IMR-90 (cell line): ENCODE measurements around the gene PPP2R2D. TPM values are rescaled to one million over a fixed set of nuclear protein-coding genes. Genes with fewer than 3 reads are reported as not detected.

Experiments
- ATAC-seq: fragments of 200-7000 bp; cut with Tn5 transposase; 2 replicates; pipeline ENCODE4 v1.9.1; 2020; ENCODE audit warnings: low read depth, mild to moderate bottlenecking, moderate library complexity
- BruUV-seq: library from RNA; stranded (reverse); fragments of 400-500 nt; replicated peaks from 2 replicates; lab custom pipeline; 2021; lab: Mats Ljungman, UMichigan
- CTCF ChIA-PET: fragments of 300-600 bp; formaldehyde crosslinking; extraction: SDS; loops from one replicate; lab custom pipeline; 2021; ENCODE audit warnings: antibody characterized with exemption; lab: Yijun Ruan, JAX
- POLR2A ChIA-PET: fragments of 300-600 bp; sonication (Branson Sonifier 250); formaldehyde crosslinking; loops from one replicate; lab custom pipeline; 2022; ENCODE audit warnings: antibody characterized with exemption; ENCODE audit not compliant: unreplicated experiment; lab: Charles Lee
- DNase-seq: peaks from one replicate; pipeline ENCODE4 v3.0.0; 2013
- H2AFZ ChIP-seq: replicated peaks from 2 replicates; pipeline ENCODE3; 2013; ENCODE audit warnings: low read length, mild to moderate bottlenecking; ENCODE audit not compliant: poor library complexity
- H2AK5ac ChIP-seq: 2 replicates; pipeline ENCODE4 v1.6.1; 2013; ENCODE audit warnings: low read depth, low read length, inconsistent platforms
- H2AK9ac ChIP-seq: replicated peaks from 2 replicates; pipeline ENCODE3; 2013; ENCODE audit warnings: mild to moderate bottlenecking, low read depth, low read length, moderate library complexity; ENCODE audit not compliant: poor library complexity
- H2BK120ac ChIP-seq: 2 replicates; pipeline ENCODE4 v1.6.1; 2013; ENCODE audit warnings: low read depth, low read length, inconsistent platforms
- H2BK15ac ChIP-seq: 3 replicates; pipeline ENCODE4 v1.6.1; 2013; ENCODE audit warnings: low read depth, low read length, inconsistent platforms
- H2BK20ac ChIP-seq: 2 replicates; pipeline ENCODE4 v1.6.1; 2013; ENCODE audit warnings: low read depth, mild to moderate bottlenecking, inconsistent platforms, low read length, moderate library complexity
- H2BK5ac ChIP-seq: 2 replicates; pipeline ENCODE4 v1.6.1; 2013; ENCODE audit warnings: mild to moderate bottlenecking, low read depth, low read length, inconsistent platforms; ENCODE audit not compliant: poor library complexity, severe bottlenecking
- H3K14ac ChIP-seq: replicated peaks from 2 replicates; pipeline ENCODE4 v1.6.1; 2013; ENCODE audit warnings: low read depth, low read length, inconsistent platforms
- H3K18ac ChIP-seq: 2 replicates; pipeline ENCODE4 v1.6.1; 2013; ENCODE audit warnings: low read depth, low read length, control low read depth
- H3K23ac ChIP-seq: 2 replicates; pipeline ENCODE4 v1.6.1; 2013; ENCODE audit warnings: low read depth, low read length, inconsistent platforms
- H3K27ac ChIP-seq: 2 replicates; pipeline ENCODE4 v1.5.1; 2013; ENCODE audit warnings: mild to moderate bottlenecking, control low read depth, low read length; ENCODE audit not compliant: insufficient read depth
- H3K27me3 ChIP-seq: 2 replicates; pipeline ENCODE4 v1.6.1; 2013; ENCODE audit warnings: low read length; ENCODE audit not compliant: control insufficient read depth, insufficient read depth
- H3K36me3 ChIP-seq: 2 replicates; pipeline ENCODE4 v1.6.1; 2013; ENCODE audit warnings: low read length, mixed read lengths; ENCODE audit not compliant: control insufficient read depth, insufficient read depth
- H3K4ac ChIP-seq: 2 replicates; pipeline ENCODE4 v1.6.1; 2013; ENCODE audit warnings: low read depth, low read length, inconsistent platforms
- H3K4me1 ChIP-seq: 2 replicates; pipeline ENCODE4 v1.6.1; 2013; ENCODE audit warnings: low read length, mixed read lengths; ENCODE audit not compliant: control insufficient read depth, insufficient read depth
- H3K4me2 ChIP-seq: 2 replicates; pipeline ENCODE4 v1.6.1; 2013; ENCODE audit warnings: low read depth, mild to moderate bottlenecking, control low read depth, low read length, moderate library complexity
- H3K4me3 ChIP-seq: 2 replicates; pipeline ENCODE4 v1.5.1; 2013; ENCODE audit warnings: low read depth, mild to moderate bottlenecking, control low read depth, low read length, moderate library complexity; ENCODE audit not compliant: insufficient read depth
- H3K56ac ChIP-seq: 2 replicates; pipeline ENCODE4 v1.6.1; 2013; ENCODE audit warnings: low read length, inconsistent platforms; ENCODE audit not compliant: insufficient read depth; ENCODE audit errors: extremely low read depth
- H3K79me1 ChIP-seq, 2 experiments: 2 replicates each; pipeline ENCODE4 v1.6.1; 2013; ENCODE audit warnings: low read length in 2 of 2, inconsistent platforms in 1 of 2, low read depth in 1 of 2
- H3K9ac ChIP-seq: 2 replicates; pipeline ENCODE4 v1.6.1; 2013; ENCODE audit warnings: low read depth, low read length, control low read depth
- H3K9me1 ChIP-seq: 2 replicates; pipeline ENCODE4 v1.6.1; 2013; ENCODE audit warnings: low read length, inconsistent platforms; ENCODE audit not compliant: insufficient read depth
- H3K9me3 ChIP-seq: 2 replicates; pipeline ENCODE4 v1.6.1; 2013; ENCODE audit warnings: low read length; ENCODE audit not compliant: control insufficient read depth, insufficient read depth
- H4K20me1 ChIP-seq: 2 replicates; pipeline ENCODE4 v1.6.1; 2013; ENCODE audit warnings: low read length, inconsistent platforms; ENCODE audit not compliant: insufficient read depth
- H4K5ac ChIP-seq: 2 replicates; pipeline ENCODE4 v1.6.1; 2013; ENCODE audit warnings: mild to moderate bottlenecking, low read depth, low read length, control low read depth
- H4K8ac ChIP-seq, 2 experiments: 2 replicates each; pipeline ENCODE4 v1.6.1; 2013; ENCODE audit warnings: low read depth in 2 of 2, low read length in 2 of 2, control low read depth in 1 of 2, inconsistent platforms in 1 of 2
- H4K91ac ChIP-seq: 2 replicates; pipeline ENCODE4 v1.6.1; 2013; ENCODE audit warnings: low read depth, low read length, inconsistent platforms; ENCODE audit not compliant: insufficient read depth
- BHLHE40 ChIP-seq: fragments of 150-350 bp; IDR thresholded peaks from 2 replicates; pipeline ENCODE4 v1.6.1; 2016; ENCODE audit warnings: mild to moderate bottlenecking, low read depth, low read length
- FOS ChIP-seq: fragments of 150-350 bp; IDR thresholded peaks from 2 replicates; pipeline ENCODE4 v1.6.1; 2016; ENCODE audit warnings: low read depth, low read length
- POLR2A ChIP-seq: IDR thresholded peaks from 2 replicates; pipeline ENCODE4 v1.6.1; 2012; ENCODE audit warnings: mild to moderate bottlenecking, low read depth, low read length
- WGBS, 2 experiments: methylation state at CpG; one replicate each; pipeline versions ENCODE4 v1.1.5 to v1.1.7; 2013; ENCODE audit warnings: missing lambda C conversion rate in 2 of 2; ENCODE audit not compliant: insufficient read length in 1 of 2; ENCODE audit errors: extremely low coverage in 2 of 2; 5-methylcytosine and 5-hydroxymethylcytosine counted together
- dilution Hi-C: fragments of 300-500 bp; cut with HindIII; formaldehyde crosslinking; loops from one replicate; pipeline ENCODE4 v1.14.3; 2018; ENCODE audit warnings: low sequenced_read_pairs; ENCODE audit not compliant: unreplicated experiment
- in situ Hi-C: fragments of 300-500 bp; cut with MboI; formaldehyde crosslinking; loops from 3 replicates; pipeline ENCODE4 v1.14.3; 2019; ENCODE audit warnings: low sequenced_read_pairs, inconsistent platforms, mixed read lengths
- intact Hi-C: fragments of 100-400 bp; cut with micrococcal nuclease; formaldehyde crosslinking; loops from 2 replicates; pipeline ENCODE4 v1.10.0; 2022
- polyA plus RNA-seq, 3 experiments: library from polyadenylated mRNA; depleted of rRNA; stranded (reverse); fragments of >200 nt; gene quantifications; 2 replicates each; pipeline ENCODE4 v1.2.3, GENCODE V29; 2012; ENCODE audit warnings: low replicate concordance in 1 of 3
- total RNA-seq: library from RNA; depleted of rRNA; stranded (reverse); fragments of >200 nt; gene quantifications from 2 replicates; pipeline ENCODE4 v1.2.3, GENCODE V29; 2012

Gene PPP2R2D
- total and polyA plus RNA-seq, 2 of the 4 experiments (the other 2 are of a cell fraction): 22.8 to 23.8 TPM

- dilution Hi-C loops: no loop called here
- POLR2A ChIA-PET: no interaction called here
These were observed 77.6 kb downstream of the PPP2R2D start for GRCh38 chr10:131978366-131978765.

More at GRCh38 chr10:131978366-131978765, 77.6 kb downstream of the PPP2R2D start:
- no peak overlapping the region for H3K27ac ChIP-seq
- in situ Hi-C loops (no loop called here), intact Hi-C loops (no loop called here)
- peak overlapping the region; percentile 87 for H3K4me2 ChIP-seq
- CTCF ChIA-PET: no interaction called here
- no peak overlapping the region for H2BK15ac ChIP-seq
- H4K91ac ChIP-seq: no peak overlapping the region
- no peak overlapping the region for H2AK5ac ChIP-seq
- peaks cover 0 to 76% of the 10 kb centered on the region in 2 experiments; a peak in 2 of 4 replicates for H3K79me1 ChIP-seq
- H3K14ac ChIP-seq: no peak overlapping the region
- peaks cover 34% of the 10 kb centered on the region for H3K36me3 ChIP-seq
- peaks cover 30% of the 10 kb centered on the region for H3K9me1 ChIP-seq
- H2AFZ ChIP-seq: no peak overlapping the region
- ATAC-seq: no peak
- no TSS peak for BruUV-seq
- no peak overlapping the region for H2BK120ac ChIP-seq
- H2BK5ac ChIP-seq: no peak overlapping the region
- no peak overlapping the region for H3K18ac ChIP-seq
- no peaks in the 10 kb centered on the region for H3K9me3 ChIP-seq
- H3K23ac ChIP-seq: no peak overlapping the region
- H3K4ac ChIP-seq: no peak overlapping the region
- no peak overlapping the region for H2AK9ac ChIP-seq
- no peak overlapping the region for H4K8ac ChIP-seq
- WGBS, 2 experiments: no CpG with 5 or more reads among the region's 3 CpGs
- peaks cover 23% of the 10 kb centered on the region for H3K4me1 ChIP-seq
- H3K9ac ChIP-seq: no peak overlapping the region
- no peak for TF ChIP-seq BHLHE40
- no peak for TF ChIP-seq POLR2A
- no peak for TF ChIP-seq FOS
- H3K27me3 ChIP-seq: no peaks in the 10 kb centered on the region
- H4K20me1 ChIP-seq: peaks cover 76% of the 10 kb centered on the region
- DNase-seq: no peak
- no peak overlapping the region for H3K4me3 ChIP-seq
- H3K56ac ChIP-seq: no peak overlapping the region
- H4K5ac ChIP-seq: no peak overlapping the region
- H2BK20ac ChIP-seq: no peak overlapping the region
